ENCODE results near the gene OSMR. TPM values are rescaled to one million over a fixed set of nuclear protein-coding genes. Genes with fewer than 3 reads are reported as not detected.

OSMR gene
- polyA plus RNA-seq, 1 of the 3 experiments (the other 2 are of a cell fraction): 56.0 TPM

DNA sequence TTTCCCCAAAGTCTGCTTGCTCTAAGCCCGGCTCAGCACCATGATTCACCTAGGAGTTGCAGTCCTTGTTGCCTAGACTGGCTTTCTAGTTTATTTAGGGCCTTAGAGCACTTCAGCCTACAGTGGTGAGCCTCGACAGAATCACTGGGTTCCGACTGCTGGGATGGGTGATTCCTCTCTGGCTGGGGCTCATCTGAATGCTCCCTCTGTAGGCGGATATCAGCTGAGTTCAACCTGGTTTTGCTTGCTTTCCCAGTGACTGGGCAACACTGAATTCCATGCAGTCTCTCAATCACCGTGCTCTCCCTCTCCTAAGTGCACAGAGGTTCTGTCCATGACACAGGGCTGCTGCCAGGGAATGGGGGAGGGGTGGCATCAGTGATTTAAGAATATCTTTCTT, 54.1 kb downstream of the OSMR start:
- H3K4me3 ChIP-seq (ENCODE audit: low read depth in 2 of 2, low read length in 1 of 2): no peak overlapping the region
- ChIA-PET POLR2A (no interaction called here), CTCF (no interaction called here)
- H3K9me3 ChIP-seq: peaks cover 13% of the 10 kb centered on the region; the same call in 1 of the 2 replicates
- 78% methylated on average over 5 of the region's 5 CpGs for WGBS (ENCODE audit: low lambda C conversion rate)
- H2AFZ ChIP-seq (ENCODE audit: low read depth): no peak overlapping the region
- H3F3A ChIP-seq (replicated peaks; ENCODE audit: insufficient read depth): no peaks in the 10 kb centered on the region
- TF ChIP-seq PBX3 (IDR thresholded peaks at IDR 0.05) (no peak), CHD2 (IDR thresholded peaks at IDR 0.05; ENCODE audit: low read length, partially characterized antibody) (no peak), MXI1 (IDR thresholded peaks at IDR 0.05; ENCODE audit: low read depth, low read length) (no peak), YY1 (IDR thresholded peaks at IDR 0.05; ENCODE audit: low read depth) (no peak), SIN3A (IDR thresholded peaks at IDR 0.05; ENCODE audit: borderline replicate concordance, low read depth, low read length) (no peak), MEF2A (IDR thresholded peaks at IDR 0.05; ENCODE audit: borderline replicate concordance, low read depth) (no peak), RFX5 (IDR thresholded peaks at IDR 0.05; ENCODE audit: low read length) (no peak), EZH2phosphoT487 (IDR thresholded peaks at IDR 0.05; ENCODE audit: borderline replicate concordance, low read depth) (no peak), FOSL2 (IDR thresholded peaks at IDR 0.05; ENCODE audit: borderline replicate concordance, low read depth) (no peak), GABPA (IDR thresholded peaks at IDR 0.05; ENCODE audit: low read depth) (no peak), JUND (IDR thresholded peaks at IDR 0.05) (no peak), REST (IDR thresholded peaks at IDR 0.05; ENCODE audit: low read depth, low read length) (no peak), TAF1 (IDR thresholded peaks at IDR 0.05; ENCODE audit: borderline replicate concordance, low read depth, low read length) (no peak), EP300 (IDR thresholded peaks at IDR 0.05; ENCODE audit: borderline replicate concordance in 1 of 2, low read depth in 1 of 2, low read length in 1 of 2) (no peak), RCOR1 (IDR thresholded peaks at IDR 0.05; ENCODE audit: low read length) (no peak), CTCF (IDR thresholded peaks at IDR 0.05) (no peak), RXRA (IDR thresholded peaks at IDR 0.05; ENCODE audit: borderline replicate concordance, low read depth) (no peak)
- TF ChIP-seq, protein P1, sequence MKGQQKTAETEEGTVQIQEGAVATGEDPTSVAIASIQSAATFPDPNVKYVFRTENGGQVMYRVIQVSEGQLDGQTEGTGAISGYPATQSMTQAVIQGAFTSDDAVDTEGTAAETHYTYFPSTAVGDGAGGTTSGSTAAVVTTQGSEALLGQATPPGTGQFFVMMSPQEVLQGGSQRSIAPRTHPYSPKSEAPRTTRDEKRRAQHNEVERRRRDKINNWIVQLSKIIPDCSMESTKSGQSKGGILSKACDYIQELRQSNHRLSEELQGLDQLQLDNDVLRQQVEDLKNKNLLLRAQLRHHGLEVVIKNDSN (IDR thresholded peaks at IDR 0.05; ENCODE audit: borderline replicate concordance, low read depth): no peak
- no peak for DNase-seq
- H3K9ac ChIP-seq: no peak overlapping the region
- H3K27ac ChIP-seq (ENCODE audit: low read depth in 2 of 2, low read length in 1 of 2): no peak overlapping the region
- H3K79me2 ChIP-seq (ENCODE audit: insufficient read depth): 0 out of 2 replicates have a peak, but pooled peaks cover 7% of the 10 kb centered on the region
- no peaks in the 10 kb centered on the region for H3K4me1 ChIP-seq (ENCODE audit: control insufficient read depth in 1 of 2, insufficient read depth in 2 of 2, low read depth in 1 of 2, low read length in 1 of 2)
- no peaks in the 10 kb centered on the region for H4K20me1 ChIP-seq (ENCODE audit: insufficient read depth)
- H3K4me2 ChIP-seq: no peak overlapping the region
- H3K9me2 ChIP-seq: no peaks in the 10 kb centered on the region
- H3K36me3 ChIP-seq (replicated peaks in 1 of 2; ENCODE audit: control insufficient read depth in 1 of 2, insufficient read depth in 2 of 2, low read length in 1 of 2): peaks cover 43 to 62% of the 10 kb centered on the region in 2 experiments
- H3K27me3 ChIP-seq (ENCODE audit: insufficient read depth): no peaks in the 10 kb centered on the region

Data from SK-N-SH (cell line).